ENCODE measurements around the gene EP400. TPM values are rescaled to one million over a fixed set of nuclear protein-coding genes. Genes with fewer than 3 reads are reported as not detected.
A peak's percentile ranks its signal among the peaks of the same experiment; 100 is the strongest.

Gene EP400
- total and polyA plus RNA-seq, 9 of the 15 experiments (the other 6 are each of a cell fraction or from before 2014, with no cell fraction given), result 4.5 to 58.0 (median 7.0) TPM

DNA sequence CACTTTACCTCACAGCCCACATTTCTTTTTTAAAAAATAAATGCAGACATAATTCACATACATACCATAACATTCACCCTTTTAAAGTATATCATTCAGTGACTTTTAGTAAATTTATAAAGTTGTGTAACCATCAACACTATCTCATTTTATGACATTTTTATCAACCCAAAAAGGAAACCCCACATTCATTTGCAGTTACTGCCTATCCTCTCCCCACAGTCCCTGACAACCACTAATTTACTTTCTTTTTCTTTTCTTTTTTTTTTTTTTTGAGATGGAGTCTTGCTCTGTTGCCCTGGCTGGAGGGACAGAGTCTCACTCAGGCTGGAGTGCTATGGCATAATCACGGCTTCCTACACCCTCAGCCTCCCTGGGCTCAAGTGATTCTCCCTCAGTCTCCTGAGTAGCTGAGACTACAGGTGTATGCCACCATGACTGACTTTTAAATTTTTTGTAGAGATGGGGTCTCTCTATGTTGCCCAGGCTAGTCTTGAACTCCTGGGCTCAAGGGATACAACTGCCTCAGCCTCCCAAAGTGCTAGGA, 1.5 kb upstream of the EP400 start:
- in situ Hi-C loops (cut with MboI), result no loop called here
- Histone ChIP-seq H3K9me3 (replicated peaks; ENCODE audit: control insufficient read depth, insufficient read depth, low read depth, low read length) (no peaks in the 10 kb centered on the region), H3K9ac (ENCODE audit: insufficient read depth in 1 of 2, low read depth in 2 of 2, low read length in 2 of 2) (no peak overlapping the region), H3K79me2 (ENCODE audit: control insufficient read depth, insufficient read depth, low read length) (peaks cover 34% of the 10 kb centered on the region), H3K9me1 (ENCODE audit: control insufficient read depth, insufficient read depth, low read length) (no peaks in the 10 kb centered on the region), H4K20me1 (replicated peaks; ENCODE audit: control insufficient read depth, insufficient read depth, low read length) (no peaks in the 10 kb centered on the region; the same call in 1 of the 2 replicates), H3K4me2 (ENCODE audit: insufficient read depth, low read length) (no peak overlapping the region), H3K4me1 (replicated peaks in 1 of 2; ENCODE audit: control insufficient read depth in 2 of 2, insufficient read depth in 2 of 2, low read length in 2 of 2) (peaks cover 15 to 47% of the 10 kb centered on the region in 2 experiments), H3K36me3 (ENCODE audit: control insufficient read depth, insufficient read depth, low read length) (peaks cover 23% of the 10 kb centered on the region; the same call in 2 of the 3 replicates), H3K27ac (ENCODE audit: extremely low read depth, low read depth, low read length) (no peak overlapping the region), H3K4me3 (no peak overlapping the region), H3K27me3 (ENCODE audit: control insufficient read depth in 2 of 2, insufficient read depth in 2 of 2, low read length in 2 of 2) (no peaks in the 10 kb centered on the region), H2AFZ (ENCODE audit: low read depth, low read length) (no peak overlapping the region)
- DNase-seq (ENCODE audit: extremely low read depth in 1 of 4, low spot score in 3 of 4) (no peak), ATAC-seq (no peak), FAIRE-seq (no peak)
- ChIA-PET CTCF (ENCODE audit: low intra/inter-chr PET ratio) (no interaction called here), POLR2A (no interaction called here)
- BruUV-seq (replicated peaks), result no TSS peak
- intact Hi-C loops (cut with micrococcal nuclease), result loop anchor here (2.0 kb wide), 1 partner anchor 111 kb away; no protein-coding TSS in a partner anchor
- WGBS (ENCODE audit: insufficient coverage, low coverage, missing lambda C conversion rate), result 63% methylated on average over 1 of the region's 1 CpG
- TF ChIP-seq BCOR (IDR thresholded peaks at IDR 0.05) (peak; percentile 66), CHD4 (IDR thresholded peaks at IDR 0.05; ENCODE audit: insufficient read depth, insufficient replicate concordance, low read depth, low read length, poor library complexity, severe bottlenecking) (peak; percentile 3), ZNF445 (CRISPR knock-in tag; IDR thresholded peaks at IDR 0.05; ENCODE audit: low read depth) (no peak), SMARCA5 (IDR thresholded peaks at IDR 0.05) (peak; percentile 30; the same call in 1 of the 2 replicates), ZNF121 (CRISPR knock-in tag; conservative IDR thresholded peaks at IDR 0.05) (peak; percentile 97)
